ENCODE results near the gene FAH. TPM values are rescaled to one million over a fixed set of nuclear protein-coding genes. Genes with fewer than 3 reads are reported as not detected.
A peak's percentile ranks its signal among the peaks of the same experiment; 100 is the strongest.

FAH gene
- total RNA-seq, 1 donor from 2014 or later: 23.4 TPM

GRCh38 chr15:80159811-80160569 lies 7.2 kb downstream of the FAH start:
- intact Hi-C loops (cut with DNase I): loop anchor here (10.0 kb wide), 1 partner anchor 845 kb away; the partner anchor contains the start of gene TLNRD1
- Histone ChIP-seq H3K4me3 (no peak overlapping the region), H3K27me3 (no peaks in the 10 kb centered on the region), H3K9me3 (no peaks in the 10 kb centered on the region), H3K4me1 (peaks cover 0 to 2% of the 10 kb centered on the region in 2 donors), H3K36me3 (peaks cover 27 to 56% of the 10 kb centered on the region in 2 donors), H3K27ac (no peak overlapping the region)
- DNase-seq (ENCODE audit: low spot score in 2 of 2): no peak
- TF ChIP-seq CTCF (IDR thresholded peaks at IDR 0.05): no peak

DNA sequence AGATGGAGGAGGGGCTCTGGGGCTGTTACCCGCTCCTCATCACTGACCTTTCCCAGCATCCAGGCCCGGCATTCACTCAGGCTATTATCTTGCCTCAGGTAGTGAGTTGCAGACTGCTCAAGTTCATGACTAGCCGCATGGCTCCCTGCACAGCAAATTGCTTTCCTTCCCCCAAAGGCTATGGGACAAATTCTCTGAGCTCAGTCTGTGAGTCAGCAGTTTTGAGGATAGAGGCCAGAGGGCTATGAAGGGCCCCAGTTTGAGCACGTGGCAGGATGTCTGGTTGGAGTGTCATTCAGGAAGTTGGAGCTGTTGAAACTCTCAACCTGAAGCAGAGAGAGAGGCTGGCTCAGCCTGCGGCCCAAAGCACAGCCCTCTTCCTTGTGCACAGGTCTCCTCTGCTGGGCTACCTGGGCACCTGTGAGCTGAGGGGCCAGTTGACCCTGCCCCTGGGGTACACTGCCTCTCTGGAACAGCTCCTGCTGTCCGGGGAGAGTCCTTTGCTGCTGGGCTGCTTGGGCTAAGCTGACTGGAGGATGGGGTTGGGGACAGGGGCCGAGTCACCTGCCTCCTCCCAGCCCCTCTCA lies 7.9 kb downstream of the FAH start:
- Histone ChIP-seq H3K27ac (no peak overlapping the region), H3K36me3 (peaks cover 27 to 56% of the 10 kb centered on the region in 2 donors), H3K9me3 (no peaks in the 10 kb centered on the region), H3K27me3 (no peaks in the 10 kb centered on the region), H3K4me1 (peaks cover 0 to 2% of the 10 kb centered on the region in 2 donors), H3K4me3 (no peak overlapping the region)
- DNase-seq (ENCODE audit: low spot score in 2 of 2): peak; percentile 42 to 72
- intact Hi-C loops (cut with DNase I): no loop called here
- TF ChIP-seq CTCF (IDR thresholded peaks at IDR 0.05): no peak

DNA sequence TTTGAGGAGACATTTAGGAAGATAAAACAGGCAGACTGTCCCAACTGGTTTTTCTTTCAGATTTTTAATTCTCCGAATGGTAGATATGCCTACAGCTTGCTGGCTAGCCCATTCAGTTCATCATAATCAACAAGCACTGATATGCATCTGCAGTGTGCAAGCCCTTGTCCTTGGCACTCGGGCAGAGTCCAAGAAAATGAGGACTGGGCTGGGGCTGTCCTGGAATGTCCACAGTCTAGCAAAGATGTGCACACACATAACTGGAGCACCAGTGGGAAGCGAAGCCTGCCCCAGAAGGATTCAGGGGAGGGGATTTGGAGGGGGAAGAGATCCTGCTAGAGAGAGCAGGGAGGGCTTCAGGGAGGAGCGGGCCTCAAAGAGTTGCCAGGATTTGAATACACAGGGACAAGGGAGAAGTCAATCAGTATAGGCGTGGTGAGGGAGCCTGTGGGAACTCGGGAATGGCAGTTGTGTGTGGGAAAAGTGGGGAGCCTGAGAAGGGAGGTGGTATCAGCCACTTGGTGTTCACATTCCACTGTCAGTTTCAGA lies 8.7 kb downstream of the FAH start:
- Histone ChIP-seq H3K27me3 (no peaks in the 10 kb centered on the region), H3K36me3 (peaks cover 27 to 56% of the 10 kb centered on the region in 2 donors), H3K4me1 (peaks cover 0 to 2% of the 10 kb centered on the region in 2 donors), H3K4me3 (no peak overlapping the region), H3K9me3 (no peaks in the 10 kb centered on the region), H3K27ac (no peak overlapping the region)
- intact Hi-C loops (cut with DNase I): no loop called here
- TF ChIP-seq CTCF (IDR thresholded peaks at IDR 0.05): no peak
- no peak for DNase-seq (ENCODE audit: low spot score in 2 of 2)

DNA sequence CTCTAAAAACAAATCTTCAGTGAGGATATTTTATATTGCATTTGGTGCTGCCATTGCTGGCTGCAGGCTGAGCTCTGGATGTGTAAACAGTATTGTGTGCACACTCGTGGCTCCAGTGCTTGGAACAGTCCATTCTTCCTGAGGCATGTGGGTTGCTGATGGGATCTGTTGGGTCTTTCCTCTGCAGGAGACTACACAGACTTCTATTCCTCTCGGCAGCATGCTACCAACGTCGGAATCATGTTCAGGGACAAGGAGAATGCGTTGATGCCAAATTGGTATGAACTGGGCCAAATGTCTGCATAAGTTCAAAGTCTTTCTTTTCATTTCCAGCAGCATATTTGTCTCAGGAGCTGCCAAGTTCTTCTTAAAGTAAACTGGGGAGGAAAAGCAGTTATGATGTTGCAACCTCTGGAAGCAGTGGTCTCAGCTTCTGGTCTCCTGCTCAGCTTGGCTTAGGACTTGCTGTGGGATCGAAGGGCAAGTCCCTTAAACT lies 9.3 kb downstream of the FAH start:
- no peak overlapping the region for H3K27ac ChIP-seq
- intact Hi-C loops (cut with DNase I): no loop called here
- no peak for TF ChIP-seq CTCF (IDR thresholded peaks at IDR 0.05)
- no peak overlapping the region for H3K4me3 ChIP-seq
- H3K36me3 ChIP-seq: peaks cover 27 to 56% of the 10 kb centered on the region in 2 donors
- H3K27me3 ChIP-seq: no peaks in the 10 kb centered on the region
- no peak for DNase-seq (ENCODE audit: low spot score in 2 of 2)
- no peaks in the 10 kb centered on the region for H3K4me1 ChIP-seq
- H3K9me3 ChIP-seq: no peaks in the 10 kb centered on the region

DNA sequence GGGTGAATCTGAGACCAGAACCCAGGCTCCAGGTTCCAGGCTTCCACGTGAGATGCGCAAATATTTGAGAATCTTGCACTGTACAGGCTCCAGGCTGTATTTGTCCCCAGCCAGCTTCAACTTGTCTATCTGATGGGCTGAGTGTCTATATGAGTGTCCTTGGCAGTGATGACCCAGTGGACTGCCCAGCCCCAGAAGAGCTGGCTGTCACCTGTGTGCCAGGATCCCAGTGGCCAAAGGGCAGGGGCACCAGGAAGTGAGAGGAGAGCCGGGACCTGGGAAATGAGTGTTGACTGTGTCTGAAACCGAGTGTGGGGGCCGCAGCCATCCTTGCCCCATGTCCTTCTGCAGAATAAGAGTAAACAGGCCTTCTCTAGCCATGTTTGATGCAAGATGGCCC lies 10.4 kb downstream of the FAH start:
- no peak overlapping the region for H3K4me3 ChIP-seq
- intact Hi-C loops (cut with DNase I): no loop called here
- no peaks in the 10 kb centered on the region for H3K9me3 ChIP-seq
- no peaks in the 10 kb centered on the region for H3K27me3 ChIP-seq
- no peak for TF ChIP-seq CTCF (IDR thresholded peaks at IDR 0.05)
- H3K4me1 ChIP-seq: no peaks in the 10 kb centered on the region
- no peak for DNase-seq (ENCODE audit: low spot score in 2 of 2)
- peaks cover 24 to 58% of the 10 kb centered on the region in 2 donors for H3K36me3 ChIP-seq
- H3K27ac ChIP-seq: no peak overlapping the region
